HT-29 (cell line): ENCODE measurements around the gene LSS. TPM values are rescaled to one million over a fixed set of nuclear protein-coding genes. Genes with fewer than 3 reads are reported as not detected.
"Not testable (repeated sequence)": the region's sequence is repeated elsewhere in the genome, so short reads cannot be mapped to it uniquely, and the experiment has no call there.

Source experiments
- DNase-seq: peaks from one replicate; pipeline ENCODE4 v3.0.0-alpha.2; 2015; ENCODE audit warnings: low spot score
- total RNA-seq: library from RNA; depleted of rRNA; stranded (reverse); fragments of >200 nt; shearing (Covaris generic); gene quantifications from 2 replicates; pipeline ENCODE4 v1.2.3, GENCODE V29; 2014

LSS gene
- total RNA-seq, 1 experiment from 2014 or later = 109 TPM

- DNase-seq = no peak
Measured at GRCh38 chr21:46205766-46206162, 22.8 kb downstream of the LSS start.

GRCh38 chr21:46205166-46205565 lies 23.4 kb downstream of the LSS start:
- no peak for DNase-seq

- no peak for DNase-seq
Measured at GRCh38 chr21:46203203-46203600, 25.4 kb downstream of the LSS start.

GRCh38 chr21:46202592-46203202 lies 25.9 kb downstream of the LSS start:
- DNase-seq = no peak

GRCh38 chr21:46200877-46201803 lies 27.4 kb downstream of the LSS start:
- DNase-seq = not testable (repeated sequence)

- DNase-seq = no peak
Measured at GRCh38 chr21:46199436-46200373, 28.9 kb downstream of the LSS start.

GRCh38 chr21:46196733-46197132 lies 31.8 kb downstream of the LSS start:
- DNase-seq = no peak

- no peak for DNase-seq
Measured at GRCh38 chr21:46195595-46196195, 32.9 kb downstream of the LSS start.

GRCh38 chr21:46194374-46195334 lies 33.9 kb downstream of the LSS start:
- DNase-seq = no peak

- no peak for DNase-seq
Measured at GRCh38 chr21:46193829-46194373, 34.7 kb downstream of the LSS start.

- no peak for DNase-seq
Measured at GRCh38 chr21:46191686-46192575, 36.6 kb downstream of the LSS start.

- DNase-seq = no peak
Measured at GRCh38 chr21:46191257-46191685, 37.3 kb downstream of the LSS start.

GRCh38 chr21:46190491-46191131 lies 38.0 kb downstream of the LSS start:
- DNase-seq = no peak

GRCh38 chr21:46189959-46190490 lies 38.5 kb downstream of the LSS start:
- no peak for DNase-seq

- DNase-seq = no peak
Measured at GRCh38 chr21:46189213-46189958, 39.2 kb downstream of the LSS start.

GRCh38 chr21:46188226-46189212 lies 40.1 kb downstream of the LSS start:
- peak; percentile 29 for DNase-seq
